Endodermal cell (in vitro differentiated cells): ENCODE measurements around the gene ZMPSTE24. TPM values are rescaled to one million over a fixed set of nuclear protein-coding genes. Genes with fewer than 3 reads are reported as not detected.

Source experiments
- DNase-seq: peaks from one replicate; pipeline ENCODE4 v3.0.0-alpha.2; 2017
- H3K27ac ChIP-seq: 2 replicates; pipeline ENCODE4 v1.5.1; 2013; ENCODE audit warnings: mild to moderate bottlenecking, low read depth, low read length, moderate library complexity
- H3K27me3 ChIP-seq: 2 replicates; pipeline ENCODE4 v1.6.1; 2013; ENCODE audit warnings: mild to moderate bottlenecking, low read length, moderate library complexity; ENCODE audit not compliant: insufficient read depth, control insufficient read depth, poor library complexity, severe bottlenecking
- H3K36me3 ChIP-seq: 2 replicates; pipeline ENCODE4 v1.7.0; 2013; ENCODE audit warnings: mild to moderate bottlenecking, low read length, moderate library complexity; ENCODE audit not compliant: control insufficient read depth, insufficient read depth
- H3K4me1 ChIP-seq: one replicate; pipeline ENCODE4 v1.7.0; 2013; ENCODE audit warnings: low read length; ENCODE audit not compliant: control insufficient read depth, insufficient read depth
- H3K4me3 ChIP-seq: 2 replicates; pipeline ENCODE4 v1.5.1; 2013; ENCODE audit warnings: mild to moderate bottlenecking, low read length, moderate library complexity
- H3K9ac ChIP-seq: 2 replicates; pipeline ENCODE4 v1.6.1; 2013; ENCODE audit warnings: mild to moderate bottlenecking, low read length, moderate library complexity; ENCODE audit not compliant: poor library complexity, severe bottlenecking; ENCODE audit errors: extremely low read depth
- H3K9me3 ChIP-seq: 2 replicates; pipeline ENCODE4 v1.6.1; 2013; ENCODE audit warnings: mild to moderate bottlenecking, low read length, moderate library complexity; ENCODE audit not compliant: control insufficient read depth
- H3K27ac Mint-ChIP-seq: 2 replicates; pipeline ENCODE4 v1.8.0; 2020; ENCODE audit warnings: mixed read lengths
- H3K27me3 Mint-ChIP-seq: 2 replicates; pipeline ENCODE4 v1.8.0; 2021; ENCODE audit warnings: mild to moderate bottlenecking, mixed read lengths; ENCODE audit not compliant: insufficient read depth
- H3K36me3 Mint-ChIP-seq: 2 replicates; pipeline ENCODE4 v1.8.0; 2020; ENCODE audit warnings: low read depth, mixed read lengths
- H3K4me1 Mint-ChIP-seq: 2 replicates; pipeline ENCODE4 v1.8.0; 2020; ENCODE audit warnings: mixed read lengths
- H3K4me3 Mint-ChIP-seq: 2 replicates; pipeline ENCODE4 v1.8.0; 2020; ENCODE audit warnings: mild to moderate bottlenecking, moderate library complexity, mixed read lengths
- H3K9me3 Mint-ChIP-seq: 2 replicates; pipeline ENCODE4 v1.8.0; 2020; ENCODE audit warnings: mild to moderate bottlenecking, mixed read lengths
- WGBS, 2 experiments: methylation state at CpG; one replicate each; pipeline versions ENCODE4 v1.1.5 to v1.1.7; 2013; ENCODE audit warnings: missing lambda C conversion rate in 2 of 2, mixed read lengths in 1 of 2; ENCODE audit not compliant: insufficient coverage in 1 of 2, insufficient read length in 1 of 2; 5-methylcytosine and 5-hydroxymethylcytosine counted together
- total RNA-seq, 2 donors: library from RNA; stranded (reverse); fragmentation: NEBNext Ultra II Directional in 1 of 2; extraction: Animal tissue kit (Norgen Biotek cat#: 25700) in 1 of 2; gene quantifications; 2 replicates in 1 of 2; 3 replicates in 1 of 2; pipeline ENCODE4 v1.2.1, GENCODE V29; 2021
- TF ChIP-seq, protein P1 (sequence below): fragments of 200-600 bp; sonication (generic); conservative IDR thresholded peaks from 2 replicates; pipeline ENCODE4 v1.5.0; 2021; ENCODE audit warnings: antibody characterized with exemption, mild to moderate bottlenecking

Gene ZMPSTE24
- total RNA-seq, 2 donors from 2014 or later = 41.4 to 42.4 TPM

DNA sequence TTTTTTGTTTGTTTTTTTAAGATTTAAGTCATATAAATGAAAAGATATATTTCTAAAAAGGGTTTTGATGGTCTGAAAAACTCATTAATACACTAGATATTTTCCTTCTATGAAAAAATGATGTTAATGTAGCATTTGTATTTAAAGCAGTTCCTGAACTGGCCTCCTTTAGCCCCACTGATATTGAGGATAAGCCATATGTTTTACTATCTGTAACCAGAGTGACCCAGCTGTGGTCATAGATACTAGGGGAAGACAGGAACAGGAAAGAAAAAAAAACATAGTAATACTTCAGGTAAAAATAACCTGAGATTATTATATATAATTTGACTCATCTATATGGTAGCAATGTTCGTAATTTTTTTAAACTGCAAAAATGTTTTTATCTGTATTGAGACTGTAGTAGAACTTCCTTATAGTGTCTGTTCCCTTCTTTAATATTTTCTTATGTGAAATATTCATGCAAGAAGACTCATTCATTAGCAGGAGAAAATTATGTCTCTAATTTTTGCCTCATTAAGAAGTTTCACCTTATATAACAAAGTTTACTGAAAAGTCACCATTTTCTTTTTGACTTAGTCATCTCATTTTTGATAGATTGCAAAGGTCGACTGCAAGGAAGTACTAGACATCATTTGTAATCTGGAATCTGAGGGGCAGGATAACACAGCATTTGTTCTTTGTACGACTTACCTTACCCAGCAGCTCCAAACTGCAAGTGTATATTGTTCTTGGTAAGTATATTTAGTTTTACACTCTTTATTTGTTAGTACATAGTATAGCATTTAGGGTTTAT lies 35.9 kb upstream of the ZMPSTE24 start:
- peaks cover 5% of the 10 kb centered on the region for H3K36me3 Mint-ChIP-seq
- TF ChIP-seq, protein P1, sequence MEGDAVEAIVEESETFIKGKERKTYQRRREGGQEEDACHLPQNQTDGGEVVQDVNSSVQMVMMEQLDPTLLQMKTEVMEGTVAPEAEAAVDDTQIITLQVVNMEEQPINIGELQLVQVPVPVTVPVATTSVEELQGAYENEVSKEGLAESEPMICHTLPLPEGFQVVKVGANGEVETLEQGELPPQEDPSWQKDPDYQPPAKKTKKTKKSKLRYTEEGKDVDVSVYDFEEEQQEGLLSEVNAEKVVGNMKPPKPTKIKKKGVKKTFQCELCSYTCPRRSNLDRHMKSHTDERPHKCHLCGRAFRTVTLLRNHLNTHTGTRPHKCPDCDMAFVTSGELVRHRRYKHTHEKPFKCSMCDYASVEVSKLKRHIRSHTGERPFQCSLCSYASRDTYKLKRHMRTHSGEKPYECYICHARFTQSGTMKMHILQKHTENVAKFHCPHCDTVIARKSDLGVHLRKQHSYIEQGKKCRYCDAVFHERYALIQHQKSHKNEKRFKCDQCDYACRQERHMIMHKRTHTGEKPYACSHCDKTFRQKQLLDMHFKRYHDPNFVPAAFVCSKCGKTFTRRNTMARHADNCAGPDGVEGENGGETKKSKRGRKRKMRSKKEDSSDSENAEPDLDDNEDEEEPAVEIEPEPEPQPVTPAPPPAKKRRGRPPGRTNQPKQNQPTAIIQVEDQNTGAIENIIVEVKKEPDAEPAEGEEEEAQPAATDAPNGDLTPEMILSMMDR = no peak
- Histone ChIP-seq H3K9me3 (no peaks in the 10 kb centered on the region), H3K4me3 (no peak overlapping the region), H3K9ac (no peak overlapping the region), H3K27ac (no peak overlapping the region), H3K36me3 (peaks cover 40% of the 10 kb centered on the region), H3K4me1 (no peaks in the 10 kb centered on the region), H3K27me3 (no peaks in the 10 kb centered on the region)
- no peak overlapping the region for H3K4me3 Mint-ChIP-seq
- H3K9me3 Mint-ChIP-seq = no peaks in the 10 kb centered on the region
- WGBS, 2 experiments = 86 to 94% methylated on average over 1 to 2 of the region's 3 CpGs
- H3K27me3 Mint-ChIP-seq = no peaks in the 10 kb centered on the region
- no peak overlapping the region for H3K27ac Mint-ChIP-seq
- DNase-seq = no peak
- peaks cover 7% of the 10 kb centered on the region for H3K4me1 Mint-ChIP-seq

DNA sequence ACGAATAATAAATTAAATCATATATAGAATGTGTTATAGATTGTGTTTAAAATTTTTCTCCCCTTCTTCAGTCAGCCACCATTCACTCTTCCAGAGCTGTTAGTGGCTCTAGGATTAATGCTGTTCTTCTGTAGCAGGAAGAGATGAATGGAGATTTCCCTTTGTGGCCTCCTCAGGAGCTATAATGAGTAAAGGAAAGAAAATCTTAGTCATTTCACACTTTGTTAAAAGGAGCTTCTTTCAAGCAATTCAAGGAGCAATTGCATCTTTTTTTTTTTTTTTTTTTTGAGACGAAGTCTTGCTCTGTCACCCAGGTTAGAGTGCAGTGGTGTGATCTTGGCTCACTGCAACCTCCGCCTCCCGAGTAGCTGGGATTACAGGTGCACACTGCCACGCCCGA lies 34.0 kb upstream of the ZMPSTE24 start:
- Mint-ChIP-seq H3K36me3 (peaks cover 8% of the 10 kb centered on the region), H3K4me1 (peaks cover 7% of the 10 kb centered on the region), H3K27me3 (no peaks in the 10 kb centered on the region), H3K4me3 (no peak overlapping the region), H3K9me3 (no peaks in the 10 kb centered on the region), H3K27ac (no peak overlapping the region)
- no peaks in the 10 kb centered on the region for H3K9me3 ChIP-seq
- WGBS, 2 experiments = 97 to 98% methylated on average over 4 to 5 of the region's 6 CpGs
- DNase-seq = no peak
- H3K4me3 ChIP-seq = no peak overlapping the region
- no peaks in the 10 kb centered on the region for H3K27me3 ChIP-seq
- H3K36me3 ChIP-seq = peaks cover 42% of the 10 kb centered on the region
- H3K9ac ChIP-seq = no peak overlapping the region
- TF ChIP-seq, protein P1 = no peak
- H3K27ac ChIP-seq = no peak overlapping the region
- H3K4me1 ChIP-seq = no peaks in the 10 kb centered on the region

DNA sequence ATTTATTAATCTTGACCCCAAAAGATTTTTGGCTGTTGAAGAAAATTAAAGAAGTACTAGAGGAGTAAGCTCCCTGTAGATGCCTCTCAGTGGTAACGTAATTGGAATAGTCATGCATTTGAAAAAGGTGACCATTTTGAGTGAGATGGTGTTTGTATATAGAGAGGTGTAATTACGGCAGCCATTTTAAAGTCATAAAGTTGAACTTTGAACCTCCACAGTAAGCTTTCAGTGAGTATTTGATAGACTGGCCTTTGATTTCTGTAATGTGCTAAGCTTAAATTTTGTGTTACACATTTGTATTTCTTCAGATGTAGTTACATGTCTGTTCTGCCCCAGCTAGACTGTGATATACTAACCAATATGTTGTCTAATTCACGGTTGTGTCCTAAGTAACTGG lies 31.8 kb upstream of the ZMPSTE24 start:
- Histone ChIP-seq H3K36me3 (peaks cover 47% of the 10 kb centered on the region), H3K4me1 (no peaks in the 10 kb centered on the region), H3K27me3 (no peaks in the 10 kb centered on the region), H3K9me3 (no peaks in the 10 kb centered on the region), H3K4me3 (no peak overlapping the region), H3K9ac (no peak overlapping the region), H3K27ac (no peak overlapping the region)
- TF ChIP-seq, protein P1 = no peak
- peaks cover 7% of the 10 kb centered on the region for H3K4me1 Mint-ChIP-seq
- H3K27me3 Mint-ChIP-seq = no peaks in the 10 kb centered on the region
- H3K4me3 Mint-ChIP-seq = no peak overlapping the region
- H3K36me3 Mint-ChIP-seq = peaks cover 16% of the 10 kb centered on the region
- WGBS, 2 experiments = 94% methylated on average over 2 to 3 of the region's 3 CpGs
- no peak for DNase-seq
- no peaks in the 10 kb centered on the region for H3K9me3 Mint-ChIP-seq
- no peak overlapping the region for H3K27ac Mint-ChIP-seq
